HFFc6 (cell line): ENCODE measurements around the gene TMEM178B. TPM values are rescaled to one million over a fixed set of nuclear protein-coding genes. Genes with fewer than 3 reads are reported as not detected.

Experiments
- DNase-seq: peaks from one replicate; pipeline ENCODE4 v3.0.0-alpha.2; 2018
- H3K27ac Mint-ChIP-seq: 2 replicates; pipeline ENCODE4 v1.8.0; 2020; ENCODE audit warnings: mild to moderate bottlenecking, mixed read lengths
- H3K27me3 Mint-ChIP-seq: 2 replicates; pipeline ENCODE4 v1.8.0; 2021; ENCODE audit warnings: mild to moderate bottlenecking, moderate library complexity, mixed read lengths; ENCODE audit not compliant: insufficient read depth
- H3K36me3 Mint-ChIP-seq: 2 replicates; pipeline ENCODE4 v1.8.0; 2021; ENCODE audit warnings: low read depth, mixed read lengths
- H3K4me1 Mint-ChIP-seq: 2 replicates; pipeline ENCODE4 v1.8.0; 2020; ENCODE audit warnings: low read depth, mixed read lengths
- H3K4me3 Mint-ChIP-seq: 2 replicates; pipeline ENCODE4 v1.8.0; 2020; ENCODE audit warnings: mild to moderate bottlenecking, moderate library complexity, mixed read lengths
- H3K9me3 Mint-ChIP-seq: 2 replicates; pipeline ENCODE4 v1.8.0; 2020; ENCODE audit warnings: mild to moderate bottlenecking, mixed read lengths
- CTCF ChIP-seq: fragments of 200-600 bp; sonication (generic); IDR thresholded peaks from 2 replicates; pipeline ENCODE4 v1.5.0; 2021; ENCODE audit warnings: antibody characterized with exemption, mild to moderate bottlenecking
- total RNA-seq, 6 experiments: library from RNA; stranded (reverse); fragmentation: NEBNext Ultra II Directional; extraction: Animal tissue kit (Norgen Biotek cat#: 25700); gene quantifications; 2 replicates in 1 of 6; 3 replicates in 5 of 6; pipeline ENCODE4 v1.2.3, GENCODE V29; 2021

TMEM178B gene
- total RNA-seq, 6 experiments from 2014 or later: 2.8 to 8.4 (median 6.6) TPM

DNA sequence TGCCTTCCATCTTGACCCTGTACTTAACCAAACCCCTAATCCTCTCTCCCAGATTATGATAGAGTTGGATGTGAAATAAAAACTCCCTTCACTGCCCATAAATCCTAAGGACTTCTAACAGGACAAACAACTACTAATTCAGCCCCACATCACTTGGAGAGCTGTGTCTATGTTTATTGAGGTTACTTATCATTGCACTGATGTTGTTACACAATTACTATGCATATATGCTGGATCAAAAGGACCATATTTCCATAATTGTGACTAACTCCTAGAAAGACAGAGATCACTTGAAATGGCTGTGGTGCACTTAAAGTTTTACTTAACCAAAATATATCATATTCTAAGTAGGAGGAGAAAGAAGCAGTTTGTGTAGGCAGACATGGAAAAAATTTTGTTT, 332.5 kb downstream of the TMEM178B start:
- H3K27me3 Mint-ChIP-seq: peaks cover 2% of the 10 kb centered on the region
- H3K9me3 Mint-ChIP-seq: peaks cover 17% of the 10 kb centered on the region
- TF ChIP-seq CTCF: no peak
- H3K27ac Mint-ChIP-seq: no peak overlapping the region
- no peaks in the 10 kb centered on the region for H3K4me1 Mint-ChIP-seq
- no peaks in the 10 kb centered on the region for H3K36me3 Mint-ChIP-seq
- no peak overlapping the region for H3K4me3 Mint-ChIP-seq
- DNase-seq: no peak

- Mint-ChIP-seq H3K27ac (no peak overlapping the region), H3K27me3 (peaks cover 2% of the 10 kb centered on the region), H3K4me3 (no peak overlapping the region), H3K36me3 (no peaks in the 10 kb centered on the region), H3K4me1 (no peaks in the 10 kb centered on the region), H3K9me3 (peaks cover 21% of the 10 kb centered on the region)
- DNase-seq: no peak
- TF ChIP-seq CTCF: no peak
Observed at GRCh38 chr7:141407893-141408292, 334.0 kb downstream of the TMEM178B start.

- Mint-ChIP-seq H3K9me3 (peaks cover 21% of the 10 kb centered on the region), H3K36me3 (no peaks in the 10 kb centered on the region), H3K4me1 (no peaks in the 10 kb centered on the region), H3K27ac (no peak overlapping the region), H3K27me3 (peaks cover 2% of the 10 kb centered on the region), H3K4me3 (no peak overlapping the region)
- TF ChIP-seq CTCF: no peak
- no peak for DNase-seq
Observed at GRCh38 chr7:141408440-141408839, 334.6 kb downstream of the TMEM178B start.

- Mint-ChIP-seq H3K4me1 (no peaks in the 10 kb centered on the region), H3K4me3 (no peak overlapping the region), H3K9me3 (peaks cover 21% of the 10 kb centered on the region), H3K36me3 (no peaks in the 10 kb centered on the region), H3K27me3 (peaks cover 2% of the 10 kb centered on the region), H3K27ac (no peak overlapping the region)
- DNase-seq: no peak
- TF ChIP-seq CTCF: no peak
Observed at GRCh38 chr7:141409219-141409618, 335.4 kb downstream of the TMEM178B start.

DNA sequence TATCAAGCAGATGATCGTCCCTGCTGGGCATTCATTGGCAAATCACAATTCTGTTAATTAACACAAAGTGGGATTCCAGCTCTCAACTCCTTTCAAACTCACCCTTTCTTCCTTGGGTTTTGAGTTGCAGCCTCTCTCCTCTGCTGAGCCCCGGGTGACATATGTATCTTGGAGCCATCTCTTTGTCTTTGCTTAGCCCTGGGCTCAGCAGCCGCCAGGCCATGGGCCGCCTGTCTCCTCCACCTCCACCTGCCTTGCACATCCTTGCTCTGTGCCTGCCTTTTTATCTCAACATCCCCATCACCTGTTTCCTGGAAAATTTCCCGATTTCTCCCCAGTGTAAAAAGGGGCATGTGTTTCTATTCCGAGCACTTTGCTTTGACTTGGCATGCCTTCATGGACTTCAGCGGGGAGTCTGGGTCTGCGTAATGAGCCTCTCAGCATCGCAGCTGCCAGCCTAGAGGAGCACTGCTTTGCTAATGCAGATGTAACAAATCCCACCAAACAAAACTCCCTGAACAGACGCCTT, 336.0 kb downstream of the TMEM178B start:
- H3K4me3 Mint-ChIP-seq: no peak overlapping the region
- no peaks in the 10 kb centered on the region; the same call in none of the 2 replicates for H3K27me3 Mint-ChIP-seq
- no peak overlapping the region for H3K27ac Mint-ChIP-seq
- H3K4me1 Mint-ChIP-seq: no peaks in the 10 kb centered on the region
- peaks cover 16% of the 10 kb centered on the region for H3K9me3 Mint-ChIP-seq
- no peaks in the 10 kb centered on the region for H3K36me3 Mint-ChIP-seq
- no peak for DNase-seq
- no peak for TF ChIP-seq CTCF
